Measurements from ENCODE around the gene KRR1. TPM values are rescaled to one million over a fixed set of nuclear protein-coding genes. Genes with fewer than 3 reads are reported as not detected.

The KRR1 gene
- 32.9 TPM for total RNA-seq (2013)
- polyA plus RNA-seq = 10 to 100 TPM in 1 of 3 donors, 1 to 10 TPM in 2; 8.0 to 14.4 (median 9.0) TPM
- polyA minus RNA-seq = 3.0 and 4.5 TPM in 2 replicates
- 22.9 to 58.3 (median 34.7) reads per million in 11 experiments for total RNA-seq

- H3K27ac ChIP-seq (ENCODE audit: low read depth in 1 of 2, low read length in 2 of 2) = peak within 1 kb of the TSS; percentile 60 to 93
- H3K4me3 ChIP-seq (replicated peaks in 1 of 3; ENCODE audit: low read depth in 2 of 3, low read length in 3 of 3) = peak within 1 kb of the TSS; percentile 80 to 98 (median 96)
- peaks cover 11% of the 10 kb centered on the region for H4K20me1 ChIP-seq (ENCODE audit: insufficient read depth, low read length)
- intact Hi-C loops (cut with micrococcal nuclease) = no loop called here
- peak within 1 kb of the TSS; percentile 97 to 98 for H3K4me3 Mint-ChIP-seq
- peaks cover 43% of the 10 kb centered on the region for H3K79me2 ChIP-seq (ENCODE audit: insufficient read depth, low read length)
- no peaks in the 10 kb centered on the region for H3K9me3 ChIP-seq (replicated peaks in 1 of 2; ENCODE audit: control insufficient read depth in 1 of 2, insufficient read depth in 1 of 2, low read length in 2 of 2)
- WGBS (ENCODE audit: insufficient coverage) = under 1% methylated on average over 35 of the region's 47 CpGs
- peaks cover 0 to 2% (median 0%) of the 10 kb centered on the region in 3 donors for H3K27me3 Mint-ChIP-seq (ENCODE audit: low read depth in 3 of 3)
- peak within 1 kb of the TSS; percentile 94 for H2AFZ ChIP-seq (ENCODE audit: insufficient read depth, low read depth, low read length, poor library complexity, severe bottlenecking)
- peak within 1 kb of the TSS; percentile 93 to 98 (median 98) for H3K27ac Mint-ChIP-seq
- H3K4me2 ChIP-seq (replicated peaks; ENCODE audit: extremely low read depth, low read length, poor library complexity, severe bottlenecking) = peak within 1 kb of the TSS; percentile 89
- H3K36me3 Mint-ChIP-seq = peaks cover 4 to 15% of the 10 kb centered on the region in 2 donors
- DNase-seq = peak; percentile 94 to 97 (median 95)
- peaks cover 11 to 16% of the 10 kb centered on the region in 2 donors for H3K4me1 ChIP-seq (ENCODE audit: control insufficient read depth in 1 of 2, insufficient read depth in 2 of 2, low read length in 2 of 2)
- TF ChIP-seq, protein P1, sequence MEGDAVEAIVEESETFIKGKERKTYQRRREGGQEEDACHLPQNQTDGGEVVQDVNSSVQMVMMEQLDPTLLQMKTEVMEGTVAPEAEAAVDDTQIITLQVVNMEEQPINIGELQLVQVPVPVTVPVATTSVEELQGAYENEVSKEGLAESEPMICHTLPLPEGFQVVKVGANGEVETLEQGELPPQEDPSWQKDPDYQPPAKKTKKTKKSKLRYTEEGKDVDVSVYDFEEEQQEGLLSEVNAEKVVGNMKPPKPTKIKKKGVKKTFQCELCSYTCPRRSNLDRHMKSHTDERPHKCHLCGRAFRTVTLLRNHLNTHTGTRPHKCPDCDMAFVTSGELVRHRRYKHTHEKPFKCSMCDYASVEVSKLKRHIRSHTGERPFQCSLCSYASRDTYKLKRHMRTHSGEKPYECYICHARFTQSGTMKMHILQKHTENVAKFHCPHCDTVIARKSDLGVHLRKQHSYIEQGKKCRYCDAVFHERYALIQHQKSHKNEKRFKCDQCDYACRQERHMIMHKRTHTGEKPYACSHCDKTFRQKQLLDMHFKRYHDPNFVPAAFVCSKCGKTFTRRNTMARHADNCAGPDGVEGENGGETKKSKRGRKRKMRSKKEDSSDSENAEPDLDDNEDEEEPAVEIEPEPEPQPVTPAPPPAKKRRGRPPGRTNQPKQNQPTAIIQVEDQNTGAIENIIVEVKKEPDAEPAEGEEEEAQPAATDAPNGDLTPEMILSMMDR (IDR thresholded peaks at IDR 0.05) = no peak
- peak within 1 kb of the TSS; percentile 85 for H3K9ac ChIP-seq (ENCODE audit: insufficient read depth, low read length, poor library complexity, severe bottlenecking)
- H3K27me3 ChIP-seq (ENCODE audit: control insufficient read depth in 2 of 2, insufficient read depth in 2 of 2, low read length in 2 of 2) = no peaks in the 10 kb centered on the region
- H3K9me3 Mint-ChIP-seq = peaks cover 0 to 3% (median 0%) of the 10 kb centered on the region in 7 donors
- H3K4me1 Mint-ChIP-seq = peaks cover 18% of the 10 kb centered on the region
- H3K36me3 ChIP-seq (replicated peaks in 1 of 2; ENCODE audit: control insufficient read depth in 1 of 2, insufficient read depth in 2 of 2, low read length in 2 of 2) = peaks cover 2 to 3% of the 10 kb centered on the region in 2 donors
These were observed at the start of gene KRR1 for GRCh38 chr12:75511116-75512048. Gene KRR1, minus strand, starts transcription at chr12:75511609. Its CDS starts 12 bp downstream, at chr12:75511597.

DNA sequence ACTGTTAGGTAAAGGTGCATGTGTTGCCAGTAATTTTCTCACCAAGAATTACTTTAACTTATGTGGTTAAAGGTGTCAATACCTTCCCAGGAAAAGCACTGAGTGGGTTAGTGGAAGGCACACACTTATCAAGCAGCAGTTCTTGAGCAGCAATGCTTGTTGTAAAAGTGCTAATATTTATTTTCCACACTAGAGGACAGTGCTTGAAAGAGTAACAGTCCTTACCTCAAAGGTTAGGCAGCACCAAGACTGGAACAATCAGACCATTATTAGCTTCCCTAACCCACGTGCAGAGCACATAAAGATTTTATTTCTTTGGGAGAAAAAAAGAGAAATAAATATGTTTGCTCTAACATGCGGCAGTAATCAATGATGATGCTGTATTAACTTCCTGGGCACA is 48.8 kb upstream of the KRR1 start:
- peaks cover 0 to 11% (median 5%) of the 10 kb centered on the region in 3 donors for H3K27me3 Mint-ChIP-seq (ENCODE audit: low read depth in 3 of 3)
- no peak for DNase-seq
- no peaks in the 10 kb centered on the region for H3K36me3 ChIP-seq (replicated peaks in 1 of 2; ENCODE audit: control insufficient read depth in 1 of 2, insufficient read depth in 2 of 2, low read length in 2 of 2)
- no peaks in the 10 kb centered on the region for H3K4me1 Mint-ChIP-seq
- H3K27ac ChIP-seq (ENCODE audit: low read depth in 1 of 2, low read length in 2 of 2) = no peak overlapping the region
- WGBS (ENCODE audit: insufficient coverage) = no CpG with 5 or more reads among the region's 2 CpGs
- no peak overlapping the region for H2AFZ ChIP-seq (ENCODE audit: insufficient read depth, low read depth, low read length, poor library complexity, severe bottlenecking)
- H3K9me3 Mint-ChIP-seq = peaks cover 0 to 2% (median 0%) of the 10 kb centered on the region in 7 donors
- H3K27me3 ChIP-seq (ENCODE audit: control insufficient read depth in 2 of 2, insufficient read depth in 2 of 2, low read length in 2 of 2) = peaks cover 0 to 3% of the 10 kb centered on the region in 2 donors
- no peaks in the 10 kb centered on the region for H3K36me3 Mint-ChIP-seq
- no peak overlapping the region for H3K4me3 ChIP-seq (replicated peaks in 1 of 3; ENCODE audit: low read depth in 2 of 3, low read length in 3 of 3)
- H3K9me3 ChIP-seq (replicated peaks in 1 of 2; ENCODE audit: control insufficient read depth in 1 of 2, insufficient read depth in 1 of 2, low read length in 2 of 2) = no peaks in the 10 kb centered on the region
- H3K4me1 ChIP-seq (ENCODE audit: control insufficient read depth in 1 of 2, insufficient read depth in 2 of 2, low read length in 2 of 2) = no peaks in the 10 kb centered on the region
- H3K4me2 ChIP-seq (replicated peaks; ENCODE audit: extremely low read depth, low read length, poor library complexity, severe bottlenecking) = no peak overlapping the region
- TF ChIP-seq, protein P1 (IDR thresholded peaks at IDR 0.05) = no peak
- H4K20me1 ChIP-seq (ENCODE audit: insufficient read depth, low read length) = no peaks in the 10 kb centered on the region
- H3K9ac ChIP-seq (ENCODE audit: insufficient read depth, low read length, poor library complexity, severe bottlenecking) = no peak overlapping the region
- H3K27ac Mint-ChIP-seq = no peak overlapping the region
- intact Hi-C loops (cut with micrococcal nuclease) = no loop called here
- H3K79me2 ChIP-seq (ENCODE audit: insufficient read depth, low read length) = no peaks in the 10 kb centered on the region
- no peak overlapping the region for H3K4me3 Mint-ChIP-seq

Data from CD14-positive monocyte (primary cell).